Measurements from ENCODE around the gene CHST12.
A peak's percentile ranks its signal among the peaks of the same experiment; 100 is the strongest.
"Not testable (repeated sequence)": the region's sequence is repeated elsewhere in the genome, so short reads cannot be mapped to it uniquely, and the experiment has no call there.

The CHST12 gene

DNA sequence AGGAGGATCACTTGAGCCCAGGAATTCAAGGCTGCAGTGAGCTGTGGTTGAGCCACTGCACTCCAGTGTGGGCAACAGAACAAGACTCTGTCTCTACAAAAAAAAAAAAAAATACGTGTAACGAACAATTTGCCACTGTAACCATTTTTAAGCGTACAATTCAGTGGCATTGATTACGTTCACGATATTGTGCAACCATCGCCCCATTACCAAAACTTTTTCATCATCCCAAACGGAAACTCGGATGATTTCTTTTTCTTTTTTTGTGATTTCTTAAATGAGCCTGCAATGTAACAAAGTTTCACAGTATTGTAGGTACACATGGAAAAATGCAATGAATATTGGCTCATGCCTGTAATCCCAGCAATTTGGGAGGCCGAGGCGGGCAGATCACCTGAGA, 63.3 kb downstream of the CHST12 start:
- no peak for DNase-seq

DNA sequence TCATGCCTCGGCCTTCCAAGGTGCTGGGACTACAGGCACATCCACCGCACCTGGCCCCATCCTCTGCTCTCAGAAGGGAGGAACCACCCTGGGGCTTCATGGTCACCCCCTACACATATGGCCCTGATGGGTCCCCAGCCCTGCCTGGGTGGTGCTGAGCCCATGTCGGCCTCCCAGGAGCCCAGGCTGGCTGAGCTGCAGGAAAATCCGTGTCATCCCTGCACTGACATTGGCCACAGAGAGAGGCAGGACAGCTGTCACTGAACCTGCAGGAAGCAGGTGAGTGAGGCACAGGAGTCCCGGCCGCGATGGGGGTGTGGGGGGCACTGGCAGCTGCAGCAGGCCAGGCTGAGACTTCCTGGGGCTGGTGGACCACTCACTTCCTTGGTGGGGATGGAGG, 64.8 kb downstream of the CHST12 start:
- DNase-seq: no peak

- not testable (repeated sequence) for DNase-seq
Observed at GRCh38 chr7:2469460-2470203, 66.2 kb downstream of the CHST12 start.

DNA sequence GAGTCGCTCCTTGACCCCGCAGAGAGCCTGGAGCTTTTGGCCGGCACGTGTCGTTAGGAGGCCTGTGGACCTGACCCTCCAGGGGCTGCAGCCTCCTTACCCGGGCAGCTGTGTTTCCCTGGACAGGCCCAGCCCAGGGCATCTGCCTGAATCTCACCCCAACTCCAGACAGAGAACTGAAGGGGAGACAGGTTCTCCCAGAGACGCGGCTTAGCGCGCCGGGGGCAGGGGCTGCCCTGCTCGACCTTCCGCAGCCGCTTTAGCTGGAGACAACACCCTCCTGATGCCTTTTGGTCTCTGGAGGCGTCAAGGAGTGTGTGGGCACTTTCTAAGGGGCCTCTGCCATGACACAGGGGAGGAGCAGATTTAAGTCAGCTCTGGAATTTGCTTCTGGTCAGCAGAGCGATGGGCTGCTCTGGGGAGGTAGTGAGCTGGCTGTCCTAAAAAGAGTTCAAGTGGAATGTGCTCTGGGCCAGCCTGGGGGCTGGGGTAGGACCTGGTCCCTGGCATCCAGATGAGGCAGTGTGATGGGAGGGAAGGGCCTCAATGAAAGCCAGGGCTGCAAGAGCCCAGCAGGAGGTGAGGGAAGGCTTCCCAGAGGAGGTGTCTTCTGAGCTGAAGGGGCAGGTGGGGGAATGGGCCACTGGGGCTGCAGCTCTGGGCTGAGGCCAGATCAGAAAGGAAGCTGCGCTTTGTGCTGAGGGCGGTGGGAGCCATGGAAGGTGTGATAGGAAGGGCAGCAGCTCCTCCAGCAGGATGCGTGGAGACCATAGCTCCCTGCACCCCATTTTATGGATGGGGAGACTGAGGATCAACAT, 67.0 kb downstream of the CHST12 start:
- DNase-seq: no peak

- no peak for DNase-seq
Observed at GRCh38 chr7:2471022-2471329, 67.6 kb downstream of the CHST12 start.

- no peak for DNase-seq
Observed at GRCh38 chr7:2471396-2471795, 68.0 kb downstream of the CHST12 start.

DNA sequence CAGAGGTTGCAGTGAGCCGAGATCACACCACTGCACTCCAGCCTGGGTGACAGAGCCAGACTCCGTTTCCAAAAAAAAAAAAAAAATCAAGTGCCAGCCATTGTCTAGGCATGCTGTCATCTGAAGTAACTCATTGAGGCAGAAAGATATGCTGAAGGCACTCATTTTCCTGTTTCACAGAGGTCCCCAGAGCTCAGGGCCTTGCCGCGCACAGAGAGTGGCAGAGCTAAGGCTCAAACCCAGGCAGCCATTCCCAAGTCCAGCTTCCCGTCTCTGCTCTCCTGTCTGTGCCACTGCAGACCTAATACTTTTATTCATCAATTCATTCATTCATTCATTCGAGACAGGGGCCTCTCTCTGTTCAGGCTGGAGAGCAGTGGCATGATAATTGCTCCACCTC, 69.3 kb downstream of the CHST12 start:
- DNase-seq: no peak

- no peak for DNase-seq
Observed at GRCh38 chr7:2473496-2474180, 70.2 kb downstream of the CHST12 start.

GRCh38 chr7:2474224-2474623, 70.8 kb downstream of the CHST12 start:
- no peak for DNase-seq

GRCh38 chr7:2474813-2475677, 71.6 kb downstream of the CHST12 start:
- DNase-seq: no peak

DNA sequence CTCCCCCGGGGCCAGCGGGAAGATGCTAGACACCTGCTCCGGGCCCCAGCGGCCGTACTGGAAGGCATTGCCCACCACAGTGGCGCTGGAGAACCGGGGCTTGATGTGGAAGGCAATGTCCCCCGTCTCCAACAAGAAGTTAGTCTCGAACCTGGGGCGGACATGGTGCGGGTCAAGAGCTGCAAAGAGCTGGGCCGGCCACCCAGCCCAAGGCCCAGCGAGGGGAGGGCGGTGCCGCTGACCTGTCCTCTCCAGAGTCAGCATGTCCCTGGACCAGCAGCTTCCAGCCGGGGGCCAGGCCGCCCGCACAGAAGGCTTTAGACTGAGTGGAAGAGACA, 72.2 kb downstream of the CHST12 start:
- no peak for DNase-seq

DNA sequence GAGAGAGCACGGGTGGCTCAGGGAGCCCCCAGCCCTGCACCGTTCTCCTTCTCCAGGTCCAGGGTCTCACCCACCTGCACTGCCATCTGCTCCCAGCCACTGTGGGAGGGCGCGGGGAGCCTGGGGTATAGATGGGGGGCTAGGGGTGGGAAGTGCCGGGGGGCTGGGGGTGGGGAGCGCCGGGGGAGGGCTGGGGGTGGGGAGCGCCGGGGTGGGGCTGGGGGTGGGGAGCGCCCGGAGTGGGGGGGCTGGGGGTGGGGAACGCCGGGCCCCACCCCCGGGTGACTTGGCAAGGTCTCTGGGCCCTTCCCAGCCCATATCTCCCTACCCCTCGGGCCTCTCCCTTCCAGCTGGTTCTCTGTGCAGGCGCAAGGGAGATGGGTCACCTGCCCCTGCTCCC, 72.9 kb downstream of the CHST12 start, which contains the start of gene GRIFIN:
TSS of gene GRIFIN (minus strand) at position 101 of the 400 bp plus-strand sequence. CDS start at position 86, 15 bp downstream.
- DNase-seq: no peak

- DNase-seq: no peak
Observed at GRCh38 chr7:2476776-2477446, 73.5 kb downstream of the CHST12 start.

DNA sequence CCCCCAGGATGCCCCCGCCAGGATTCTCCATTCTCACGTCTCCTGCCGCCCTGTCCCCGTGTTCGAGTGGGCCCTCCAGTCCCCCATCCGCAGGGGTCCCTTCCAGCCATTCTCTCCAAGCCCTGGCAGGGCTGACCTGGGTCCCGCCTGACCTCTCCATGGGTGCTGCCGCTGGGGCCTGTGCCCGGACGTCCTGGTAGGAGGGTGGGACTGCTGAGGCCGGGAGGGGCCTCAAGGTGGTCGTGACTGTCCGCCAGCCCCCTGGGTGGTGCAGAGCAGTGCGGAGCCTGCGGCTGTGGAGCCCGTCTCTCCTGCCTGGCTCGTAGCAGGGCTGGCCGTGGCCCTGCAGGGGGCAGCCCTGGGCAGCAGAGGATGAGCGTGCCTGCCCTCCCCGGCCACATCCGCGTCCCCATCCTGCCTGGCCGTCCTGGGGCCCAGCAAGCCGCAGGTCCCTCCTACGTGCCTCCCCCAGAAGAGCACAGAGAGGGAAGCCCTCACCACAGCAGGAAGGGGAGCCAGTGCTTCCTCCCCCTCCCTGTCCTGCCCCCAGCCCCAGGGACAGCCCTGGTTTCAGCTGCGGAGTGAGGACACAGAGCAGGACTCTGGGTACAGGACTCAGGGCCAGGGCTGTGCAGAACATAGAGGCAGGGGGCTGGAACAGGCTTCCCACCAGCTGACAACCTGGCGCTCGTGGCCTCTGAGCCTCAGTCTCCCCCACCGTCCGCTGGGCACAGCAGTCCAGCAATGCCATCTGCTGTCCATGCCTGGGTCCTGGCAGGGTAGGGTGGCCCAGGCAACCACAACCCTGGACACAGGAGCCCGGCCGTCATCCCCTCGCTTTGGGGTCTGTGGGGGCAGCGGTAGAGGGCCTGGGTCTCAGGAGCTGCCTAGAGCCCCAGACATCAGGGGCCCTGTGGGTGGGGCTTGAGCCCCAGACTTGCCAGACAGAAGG, 74.3 kb downstream of the CHST12 start:
- DNase-seq: peak; percentile 51

- no peak for DNase-seq
Observed at GRCh38 chr7:2478399-2478785, 75.0 kb downstream of the CHST12 start.

DNA sequence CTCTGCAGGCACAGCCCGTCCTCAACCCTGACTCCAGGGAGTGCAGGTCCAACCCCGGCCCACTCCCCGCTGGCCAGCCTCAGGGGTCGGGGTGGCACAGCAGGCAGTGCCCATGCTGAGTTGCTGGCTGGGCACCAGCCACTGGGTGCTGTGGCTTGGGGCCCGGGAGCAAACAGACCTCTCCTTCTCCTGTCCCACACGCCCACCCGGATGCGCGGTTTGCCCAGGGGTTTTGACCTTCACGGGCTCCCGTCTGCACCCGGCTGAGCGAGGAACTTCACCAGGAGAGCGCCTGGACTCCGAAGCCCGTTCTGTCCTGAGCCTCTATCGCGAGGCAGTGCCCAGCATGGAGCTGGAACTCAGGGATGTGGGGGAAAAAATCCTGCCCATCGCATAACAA, 75.4 kb downstream of the CHST12 start:
- no peak for DNase-seq

GRCh38 chr7:2479276-2480069, 76.1 kb downstream of the CHST12 start:
- no peak for DNase-seq

DNA sequence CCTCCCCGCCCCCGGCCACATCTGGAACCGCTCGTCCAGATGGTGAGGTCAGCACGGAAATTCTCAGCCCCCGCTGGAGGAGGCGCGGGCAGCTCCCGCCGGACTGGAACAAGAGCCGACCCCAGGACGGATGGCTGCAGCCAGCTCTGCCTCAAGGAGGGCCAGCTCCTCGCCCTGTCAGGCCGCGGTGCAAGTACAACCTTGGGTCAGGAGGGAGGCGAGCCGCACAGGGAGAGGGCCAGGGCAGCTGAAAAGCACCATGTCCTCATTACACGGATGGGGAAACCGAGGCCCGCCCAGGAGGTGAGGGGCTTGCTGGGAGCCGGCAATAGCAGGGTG, 76.6 kb downstream of the CHST12 start:
- DNase-seq: no peak

DNA sequence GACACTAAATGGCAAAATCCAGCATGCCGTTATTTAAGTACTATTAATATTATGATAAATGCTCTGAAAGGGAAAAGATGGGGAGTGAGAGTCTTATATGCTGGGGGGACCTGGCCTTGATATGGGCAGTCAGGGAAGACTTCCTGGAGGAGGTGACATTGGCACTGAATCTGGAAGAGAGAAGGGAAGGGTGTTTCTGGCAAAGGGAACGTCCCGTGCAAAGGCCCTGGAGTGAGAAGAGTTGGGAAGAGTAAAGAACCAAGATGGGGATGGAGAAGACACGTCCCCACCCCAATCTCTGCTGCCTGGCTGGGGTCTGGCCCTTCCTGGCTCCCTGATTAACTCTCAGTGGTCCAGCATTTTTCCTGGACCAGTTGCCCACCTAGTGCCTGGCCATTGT, 77.8 kb downstream of the CHST12 start:
- DNase-seq: no peak

- DNase-seq: no peak
Observed at GRCh38 chr7:2482725-2483451, 79.5 kb downstream of the CHST12 start.
